ENCODE measurements around the gene MTMR1.

MTMR1 gene

DNA sequence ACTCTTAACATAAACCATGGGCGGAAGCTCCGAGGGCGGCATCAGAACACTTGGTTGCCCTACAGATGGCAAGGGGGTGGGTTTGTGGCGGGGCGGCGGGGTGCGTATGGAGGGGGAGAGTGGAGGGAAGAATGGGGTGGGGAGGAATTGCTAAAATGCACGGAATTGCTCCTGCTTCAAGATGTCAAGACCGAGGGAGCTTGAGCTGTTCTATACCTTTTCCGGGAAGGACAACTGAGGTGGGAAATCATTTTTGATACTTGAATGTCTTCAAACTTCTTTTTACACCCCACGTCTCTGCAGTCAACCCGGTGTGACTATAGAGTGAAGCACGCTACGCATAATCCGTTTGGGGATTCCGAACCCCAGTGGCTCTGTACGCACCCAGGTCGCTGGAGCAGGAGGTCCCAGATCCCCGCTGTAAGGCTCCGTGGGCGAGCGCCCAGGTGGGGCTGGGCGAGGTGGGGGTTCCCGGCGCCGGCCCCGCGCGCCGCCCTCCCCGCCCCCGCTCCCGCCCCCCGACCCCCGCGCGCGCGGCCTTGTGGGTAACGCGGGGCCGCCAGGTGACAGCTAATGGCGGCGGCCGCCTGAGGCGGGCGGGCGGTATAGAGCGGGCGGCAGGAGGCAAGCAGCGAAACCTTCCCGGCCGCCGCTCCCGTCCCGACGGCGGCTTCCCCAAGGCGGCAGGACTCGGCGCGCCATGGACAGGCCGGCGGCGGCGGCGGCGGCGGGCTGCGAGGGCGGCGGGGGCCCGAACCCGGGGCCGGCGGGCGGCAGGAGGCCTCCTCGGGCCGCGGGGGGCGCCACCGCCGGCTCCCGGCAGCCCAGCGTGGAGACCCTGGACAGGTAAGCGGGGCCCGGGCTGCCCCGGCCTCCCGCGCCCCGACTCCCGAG, at the start of gene MTMR1:
Gene MTMR1, plus strand, starts transcription at position 566 of the 894 bp plus-strand sequence. Its CDS starts 135 bp downstream, at position 701.
- TF ChIP-seq, protein P1, sequence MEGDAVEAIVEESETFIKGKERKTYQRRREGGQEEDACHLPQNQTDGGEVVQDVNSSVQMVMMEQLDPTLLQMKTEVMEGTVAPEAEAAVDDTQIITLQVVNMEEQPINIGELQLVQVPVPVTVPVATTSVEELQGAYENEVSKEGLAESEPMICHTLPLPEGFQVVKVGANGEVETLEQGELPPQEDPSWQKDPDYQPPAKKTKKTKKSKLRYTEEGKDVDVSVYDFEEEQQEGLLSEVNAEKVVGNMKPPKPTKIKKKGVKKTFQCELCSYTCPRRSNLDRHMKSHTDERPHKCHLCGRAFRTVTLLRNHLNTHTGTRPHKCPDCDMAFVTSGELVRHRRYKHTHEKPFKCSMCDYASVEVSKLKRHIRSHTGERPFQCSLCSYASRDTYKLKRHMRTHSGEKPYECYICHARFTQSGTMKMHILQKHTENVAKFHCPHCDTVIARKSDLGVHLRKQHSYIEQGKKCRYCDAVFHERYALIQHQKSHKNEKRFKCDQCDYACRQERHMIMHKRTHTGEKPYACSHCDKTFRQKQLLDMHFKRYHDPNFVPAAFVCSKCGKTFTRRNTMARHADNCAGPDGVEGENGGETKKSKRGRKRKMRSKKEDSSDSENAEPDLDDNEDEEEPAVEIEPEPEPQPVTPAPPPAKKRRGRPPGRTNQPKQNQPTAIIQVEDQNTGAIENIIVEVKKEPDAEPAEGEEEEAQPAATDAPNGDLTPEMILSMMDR (IDR thresholded peaks at IDR 0.05) = no peak

DNA sequence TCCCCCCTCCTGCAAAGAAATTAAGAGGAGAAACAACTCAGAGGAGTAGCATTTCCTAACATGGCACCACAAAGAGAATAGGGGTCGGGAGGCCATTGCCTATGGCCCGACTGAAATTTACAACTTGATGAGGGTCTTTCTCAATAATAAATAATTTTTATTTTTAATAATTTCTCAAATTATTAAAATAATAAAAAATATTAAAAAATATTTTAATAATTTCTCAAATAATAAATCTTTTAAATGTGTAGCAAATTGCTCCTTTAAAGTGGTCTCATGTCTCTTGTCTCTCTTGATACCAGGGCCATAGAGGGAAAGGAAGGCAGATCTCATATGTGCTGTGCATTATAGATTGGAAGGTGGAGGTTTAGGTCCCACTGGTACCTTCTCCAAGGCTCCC, 49.2 kb upstream of the MTMR1 start:
- TF ChIP-seq, protein P1 (IDR thresholded peaks at IDR 0.05) = no peak

DNA sequence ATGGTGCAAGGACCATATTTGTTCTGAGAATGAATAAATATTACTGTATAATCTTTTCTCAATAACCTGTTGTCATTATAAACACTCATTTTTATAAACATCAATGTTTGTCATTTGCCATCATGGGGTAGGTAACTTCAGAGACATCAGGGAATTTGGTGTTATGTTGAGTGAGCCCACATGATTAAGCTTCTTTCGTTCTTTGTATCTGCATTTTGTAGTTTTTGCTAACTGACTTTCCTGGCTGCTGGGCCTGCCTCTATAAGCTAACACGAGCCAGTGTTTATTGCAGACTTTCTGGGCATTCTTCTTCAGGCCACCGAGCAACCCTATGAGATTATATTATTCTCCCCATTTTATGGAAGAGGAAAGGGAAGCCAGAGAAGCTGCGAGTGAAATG, 48.8 kb upstream of the MTMR1 start:
- TF ChIP-seq, protein P1 (IDR thresholded peaks at IDR 0.05) = no peak

DNA sequence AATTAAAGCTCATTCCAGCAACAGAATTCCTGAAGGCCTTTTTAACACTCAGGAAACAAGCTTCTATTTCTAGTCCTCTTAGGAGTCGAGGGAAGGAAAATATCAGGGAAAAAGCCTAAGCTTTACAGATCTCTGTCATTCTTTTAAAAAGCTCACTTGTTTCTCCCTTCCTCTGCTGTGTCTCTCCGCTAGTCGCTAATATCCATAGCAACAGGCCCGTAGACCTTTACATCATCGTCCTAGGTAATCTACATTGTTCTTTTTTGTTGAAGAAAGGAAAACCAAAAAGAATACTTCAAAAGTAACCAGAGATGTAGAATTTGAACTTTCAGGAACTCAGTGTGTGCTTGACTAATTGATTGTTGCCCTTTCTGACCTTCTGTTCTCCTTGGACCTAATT, 45.9 kb upstream of the MTMR1 start:
- TF ChIP-seq, protein P1 (IDR thresholded peaks at IDR 0.05) = no peak

DNA sequence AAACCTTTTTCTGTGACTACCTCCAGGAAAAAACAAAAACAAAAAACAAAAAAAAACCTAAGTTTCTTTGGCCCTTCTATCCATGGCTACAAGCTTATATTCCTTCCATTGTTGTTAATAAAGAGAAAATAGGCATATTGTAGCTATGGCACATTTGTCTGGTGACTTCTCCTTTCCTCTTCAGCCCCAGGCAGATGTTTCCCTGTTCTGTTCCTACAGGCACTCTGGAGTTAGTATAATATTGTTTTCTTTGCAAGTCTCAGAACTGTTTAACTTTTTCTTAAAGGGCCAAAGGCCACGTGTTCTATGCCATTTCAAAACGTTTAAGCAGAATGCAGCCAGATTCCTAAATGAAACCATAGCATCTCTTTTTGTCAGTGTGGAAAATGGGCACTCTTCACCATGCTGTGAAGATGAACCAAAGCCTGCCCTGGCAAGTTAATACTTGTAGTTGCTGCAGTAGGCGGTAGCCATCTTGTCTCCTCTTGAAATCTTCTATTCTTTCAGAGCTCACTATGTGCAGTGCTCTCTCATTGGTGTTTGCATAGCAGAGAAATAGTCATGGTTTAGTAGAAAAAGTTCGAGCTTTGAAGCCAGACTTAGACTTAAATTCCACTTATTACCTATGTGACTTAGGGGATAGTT, 44.8 kb upstream of the MTMR1 start:
- TF ChIP-seq, protein P1 (IDR thresholded peaks at IDR 0.05) = no peak

DNA sequence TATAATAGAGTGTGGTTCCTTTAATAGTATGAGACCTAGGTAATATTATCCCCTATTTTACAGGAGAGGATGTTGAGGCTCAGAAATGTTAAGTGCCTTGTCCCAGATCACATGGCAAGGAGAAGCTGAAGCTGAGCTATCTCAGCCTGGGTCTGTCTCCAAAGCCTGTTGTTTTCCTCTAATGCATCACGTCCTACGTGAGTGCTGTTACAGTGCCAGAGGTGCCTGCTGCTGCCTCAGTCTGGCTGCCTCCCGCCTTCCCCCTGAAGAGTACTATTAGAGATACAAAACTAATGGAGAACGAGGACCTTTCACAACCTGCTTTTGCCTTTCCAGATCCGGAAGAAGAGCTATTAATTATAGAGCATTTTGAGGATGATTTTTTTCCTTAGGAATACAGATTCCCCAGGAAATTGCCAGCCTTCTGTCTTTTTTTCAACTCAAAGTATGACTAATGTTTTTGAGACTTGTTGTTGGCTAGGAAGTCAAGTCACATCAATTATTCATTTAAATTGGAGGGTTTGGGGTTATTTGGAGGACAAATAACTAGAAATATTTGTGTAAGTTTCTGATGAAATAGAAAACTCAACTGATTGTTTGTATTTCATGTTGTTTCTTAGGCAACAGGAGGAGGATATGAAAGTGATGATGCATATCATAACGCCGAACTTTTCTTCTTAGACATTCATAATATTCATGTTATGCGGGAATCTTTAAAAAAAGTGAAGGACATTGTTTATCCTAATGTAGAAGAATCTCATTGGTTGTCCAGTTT, 43.9 kb upstream of the MTMR1 start:
- TF ChIP-seq, protein P1 (IDR thresholded peaks at IDR 0.05) = no peak

DNA sequence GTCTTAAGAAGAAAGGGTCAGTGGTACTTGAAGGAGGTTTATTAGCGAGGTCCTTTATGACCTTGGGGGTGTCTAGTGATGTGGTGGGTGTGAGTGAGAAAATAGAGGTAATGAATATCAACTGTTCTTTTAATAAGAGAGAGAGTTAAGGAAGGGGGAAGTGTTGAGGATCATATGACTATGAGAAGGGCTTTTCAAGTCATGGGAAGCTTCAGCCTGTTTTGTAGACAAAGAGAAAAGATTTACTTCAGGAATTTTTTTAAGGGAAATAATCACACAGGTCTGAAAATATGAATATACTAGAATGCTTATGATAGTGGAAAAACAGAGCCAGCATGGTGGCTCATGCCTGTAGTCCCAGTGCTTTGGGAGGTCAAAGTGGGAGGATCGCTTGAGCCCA, 41.3 kb upstream of the MTMR1 start:
- TF ChIP-seq, protein P1 (IDR thresholded peaks at IDR 0.05) = no peak
